HG03439 (cell line): Measurements from ENCODE around the gene NKAIN2.

Experiments
- ATAC-seq: cut with Tn5 transposase; IDR thresholded peaks from one replicate; pipeline ENCODE4 v1.9.1; 2021; ENCODE audit warnings: mild to moderate bottlenecking, moderate library complexity; ENCODE audit not compliant: unreplicated experiment

NKAIN2 gene

DNA sequence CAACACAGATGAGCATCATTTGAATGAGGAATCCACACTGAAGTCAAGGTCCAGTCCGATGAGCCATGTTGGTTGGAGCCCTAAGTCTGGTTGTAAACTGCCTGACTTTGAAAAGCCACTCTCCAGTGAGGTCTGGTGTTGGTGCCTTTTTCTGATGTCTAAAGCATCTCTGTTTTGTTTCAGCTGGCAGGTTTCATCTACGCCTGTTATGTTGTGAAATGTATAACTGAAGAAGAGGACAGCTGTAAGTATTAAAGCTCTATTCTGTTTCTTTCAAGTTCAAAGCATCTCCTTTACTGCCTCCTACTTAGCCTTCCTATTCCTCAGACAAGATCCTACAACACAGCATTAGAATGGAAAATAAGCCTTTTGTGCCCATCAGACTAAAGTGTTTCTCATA lies 987.5 kb downstream of the NKAIN2 start:
- ATAC-seq = no peak

DNA sequence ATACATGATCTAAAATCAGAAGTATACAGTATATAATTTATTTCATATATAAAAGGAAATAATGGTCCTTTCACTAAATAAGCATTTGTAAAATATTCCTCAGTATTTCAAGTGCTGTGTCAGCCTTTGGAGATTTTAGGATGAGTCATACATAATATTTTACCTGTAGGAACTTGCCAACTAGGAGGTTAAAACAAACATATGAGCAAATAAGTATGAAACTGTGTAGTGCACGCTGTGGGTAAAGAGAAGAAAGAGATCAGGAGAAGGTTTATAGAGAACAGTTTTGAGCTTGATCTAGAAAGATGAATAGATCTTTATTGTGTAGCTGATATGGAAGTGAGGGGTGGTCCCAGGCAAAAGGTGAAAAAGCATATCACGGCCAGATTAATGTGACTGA lies 988.7 kb downstream of the NKAIN2 start:
- ATAC-seq = no peak

DNA sequence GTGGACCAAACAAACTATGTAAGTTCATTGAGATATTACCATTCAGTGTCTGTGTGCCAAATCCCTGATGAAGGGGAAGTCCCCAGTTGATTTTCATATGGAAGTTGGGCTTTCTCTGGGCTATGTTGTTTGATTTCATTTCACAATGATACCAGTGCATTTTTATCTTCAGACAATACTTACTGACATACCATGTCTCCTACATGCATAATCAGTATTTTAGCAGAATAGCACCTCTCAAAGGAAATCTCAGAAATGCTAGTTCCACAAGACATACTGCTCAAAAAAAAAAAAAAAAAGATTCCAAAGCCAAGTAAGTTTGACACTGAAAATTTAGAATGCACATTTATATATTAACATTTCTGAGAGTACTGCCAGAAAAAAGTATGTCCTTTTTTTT lies 989.7 kb downstream of the NKAIN2 start:
- no peak for ATAC-seq

GRCh38 chr6:124795643-124796463 lies 992.2 kb downstream of the NKAIN2 start:
- no peak for ATAC-seq

GRCh38 chr6:124796464-124796970 lies 992.9 kb downstream of the NKAIN2 start:
- ATAC-seq = no peak

GRCh38 chr6:124797224-124797623 lies 993.6 kb downstream of the NKAIN2 start:
- ATAC-seq = no peak

DNA sequence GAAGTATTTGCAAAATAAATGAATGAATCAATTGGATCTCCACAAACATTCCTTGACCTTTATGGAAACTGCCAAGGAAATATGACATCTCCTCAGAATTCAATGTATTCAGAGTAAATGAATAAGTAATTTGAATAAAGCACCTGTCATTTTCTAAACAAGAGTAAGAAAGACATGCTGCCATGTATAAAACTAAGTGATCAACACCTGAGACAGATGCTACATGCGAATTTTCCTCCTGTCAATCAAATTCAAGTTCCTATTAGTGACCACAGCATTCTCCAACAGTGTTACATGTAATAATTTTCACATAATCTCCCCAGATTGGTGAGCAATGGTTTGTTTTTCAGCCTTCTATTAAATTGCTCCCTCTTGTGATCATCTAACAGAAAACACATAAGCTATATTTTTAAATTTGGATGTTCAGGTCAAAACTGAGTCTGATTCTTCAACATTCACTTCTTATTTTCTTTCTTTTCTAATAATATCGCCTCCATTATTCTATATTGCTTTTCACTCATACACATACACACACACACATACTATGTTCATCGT lies 995.4 kb downstream of the NKAIN2 start:
- ATAC-seq = no peak

DNA sequence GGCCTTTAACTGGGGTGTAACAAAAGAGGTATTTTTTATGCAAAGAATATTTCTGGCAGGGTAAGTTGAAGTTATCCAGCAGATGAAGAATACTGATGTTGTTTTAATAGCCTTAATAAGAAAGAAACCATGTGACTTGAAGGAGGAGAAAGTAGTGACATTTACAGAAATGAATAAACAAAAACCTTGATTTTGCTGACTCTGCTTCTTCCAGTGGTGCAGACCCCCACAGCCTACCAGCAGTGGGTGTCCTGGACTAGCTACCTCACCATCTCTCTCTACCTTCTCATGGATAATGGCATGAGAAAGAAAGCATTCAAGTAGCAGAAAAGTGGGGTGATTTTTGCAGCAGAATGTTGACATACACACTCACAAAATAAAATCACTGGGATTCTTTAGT lies 996.0 kb downstream of the NKAIN2 start:
- ATAC-seq = no peak

DNA sequence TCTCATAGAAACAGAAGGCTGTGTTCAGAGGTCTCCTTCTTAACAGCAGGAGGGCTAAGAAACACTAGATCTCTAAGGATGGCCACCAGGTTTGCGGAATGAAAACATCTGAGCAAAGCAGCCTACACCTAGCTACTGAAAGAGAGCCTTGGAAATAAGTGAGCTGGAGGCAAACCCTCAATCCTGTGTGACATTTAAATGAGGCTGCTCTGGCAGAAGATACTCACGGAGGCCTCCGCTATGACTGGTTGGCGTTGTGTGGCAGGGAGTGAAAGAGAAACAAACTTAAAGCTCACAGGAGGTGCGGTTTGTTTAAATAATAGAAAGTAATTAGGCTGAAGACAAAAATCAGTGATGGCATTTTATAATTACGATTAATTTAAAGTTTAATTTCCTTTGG lies 996.6 kb downstream of the NKAIN2 start:
- ATAC-seq = no peak

DNA sequence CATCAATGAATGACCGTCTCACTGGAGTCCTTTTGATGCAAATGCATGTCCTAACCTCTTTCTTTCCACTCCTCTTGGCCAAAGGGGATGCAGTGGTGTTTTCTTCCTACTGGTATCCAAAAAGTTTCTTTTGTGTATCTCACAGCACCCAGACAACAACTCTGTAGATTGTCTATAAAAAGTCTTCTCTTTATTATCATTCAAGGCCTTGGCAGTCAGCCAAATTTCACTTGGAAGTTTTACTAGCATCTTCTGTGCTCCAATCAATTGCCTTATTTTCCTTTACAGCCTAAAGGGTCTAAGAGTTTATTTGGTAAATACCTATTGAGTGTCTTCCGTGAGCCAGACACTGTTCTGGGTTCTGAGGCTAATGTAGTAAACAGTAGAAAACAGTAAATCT lies 1008.4 kb downstream of the NKAIN2 start:
- no peak for ATAC-seq

DNA sequence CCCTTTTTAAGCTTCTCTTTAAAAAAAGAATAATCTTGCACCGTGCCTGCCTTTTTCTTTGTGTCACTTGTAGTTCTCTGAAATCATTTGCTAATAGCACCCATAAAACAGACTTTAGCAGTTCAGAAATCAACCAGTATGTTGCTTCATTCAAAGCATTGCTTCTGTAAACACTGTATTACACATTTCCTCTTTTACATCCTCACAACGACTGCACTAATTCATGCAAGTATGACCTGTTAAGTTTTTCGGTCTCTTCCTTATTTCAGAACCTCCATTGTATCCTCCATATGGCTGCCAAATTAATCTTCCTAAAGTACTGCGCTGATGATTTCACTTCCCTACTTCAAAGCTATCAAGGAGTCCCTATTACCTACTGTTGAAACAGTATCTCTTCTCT lies 1015.7 kb downstream of the NKAIN2 start:
- ATAC-seq = no peak

DNA sequence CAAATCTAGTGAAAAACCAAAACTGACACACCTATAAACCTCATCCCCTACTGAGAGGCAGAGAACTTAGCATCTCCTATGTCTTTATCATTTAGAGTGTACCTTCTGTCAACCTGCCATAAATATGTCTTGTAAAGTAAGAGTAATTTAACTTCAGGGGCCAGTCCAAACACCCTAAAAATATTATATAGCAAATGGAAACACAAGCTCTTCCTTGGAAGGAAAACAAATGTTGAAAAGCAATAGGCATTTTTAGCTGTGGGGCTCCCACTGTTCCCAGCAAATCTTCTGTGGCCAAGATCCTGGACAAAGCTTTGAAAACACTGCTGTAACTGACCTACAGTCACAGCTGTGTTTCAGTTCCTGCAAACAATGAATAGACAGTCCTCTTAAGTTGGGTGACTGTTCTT lies 1018.5 kb downstream of the NKAIN2 start:
- no peak for ATAC-seq

- no peak for ATAC-seq
Measured at GRCh38 chr6:124822721-124823120, 1019.1 kb downstream of the NKAIN2 start.

GRCh38 chr6:124823240-124824111 lies 1019.8 kb downstream of the NKAIN2 start:
- ATAC-seq = no peak

DNA sequence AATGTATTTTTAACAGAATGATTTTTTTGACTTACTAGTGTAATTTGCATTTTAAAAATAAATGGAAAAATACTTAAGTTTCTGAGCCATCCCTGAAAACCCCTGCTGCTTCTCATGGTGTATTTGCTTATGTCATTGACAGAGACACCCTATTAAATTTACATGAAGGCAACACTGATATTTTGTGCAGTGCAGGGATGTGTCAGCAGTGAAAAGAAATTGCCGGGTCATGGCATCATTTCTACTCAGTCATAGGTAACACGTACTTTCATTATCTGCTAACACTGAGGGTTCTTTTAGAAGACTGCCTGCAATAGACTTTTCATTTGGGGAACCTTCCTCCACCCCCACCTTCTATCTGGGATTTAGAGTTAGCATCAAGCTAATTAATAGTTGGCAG lies 1021.9 kb downstream of the NKAIN2 start:
- ATAC-seq = no peak

- no peak for ATAC-seq
Measured at GRCh38 chr6:124829822-124830221, 1026.2 kb downstream of the NKAIN2 start.

DNA sequence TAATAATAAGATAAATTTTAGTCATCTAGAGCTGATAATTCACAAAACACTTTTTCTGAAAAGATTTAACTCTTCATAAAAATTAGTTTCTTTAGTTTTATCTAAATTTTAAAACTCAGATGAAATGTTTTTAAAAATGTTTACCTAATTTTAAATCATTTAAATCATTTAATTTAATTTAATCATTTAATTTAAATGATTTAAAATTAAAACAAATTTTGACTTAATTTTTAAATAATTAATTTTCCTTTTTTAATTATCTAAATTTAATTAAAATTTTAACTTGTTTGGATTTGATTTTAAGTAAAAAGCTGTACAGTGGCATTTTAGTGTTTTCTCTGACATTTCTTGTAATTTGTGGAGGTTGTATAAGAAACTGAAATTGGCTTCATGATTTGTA lies 1026.8 kb downstream of the NKAIN2 start:
- ATAC-seq = no peak

- no peak for ATAC-seq
Measured at GRCh38 chr6:124854338-124854922, 1050.8 kb downstream of the NKAIN2 start.

- no peak for ATAC-seq
Measured at GRCh38 chr6:124857746-124858145, 1054.1 kb downstream of the NKAIN2 start.

GRCh38 chr6:124858564-124858963 lies 1054.9 kb downstream of the NKAIN2 start:
- ATAC-seq = no peak

- no peak for ATAC-seq
Measured at GRCh38 chr6:124859366-124859765, 1055.7 kb downstream of the NKAIN2 start.
